WERI-Rb-1 (cell line): ENCODE measurements around the gene DNAI4.
"Not testable (repeated sequence)": the region's sequence is repeated elsewhere in the genome, so short reads cannot be mapped to it uniquely, and the experiment has no call there.

Source experiments
- DNase-seq: peaks from one replicate; pipeline ENCODE4 v3.0.0-alpha.2; 2020
- H3K27ac ChIP-seq: fragments of 250-450 bp; sonication (Bioruptor Pico); 2 replicates; pipeline ENCODE4 v1.5.1; 2020; ENCODE audit warnings: mild to moderate bottlenecking, moderate library complexity
- H3K27me3 ChIP-seq: fragments of 250-450 bp; sonication (Bioruptor Pico); 2 replicates; pipeline ENCODE4 v1.5.1; 2021; ENCODE audit warnings: mild to moderate bottlenecking, low read depth, moderate library complexity; ENCODE audit not compliant: insufficient read depth, severe bottlenecking
- H3K36me3 ChIP-seq: fragments of 250-450 bp; sonication (Bioruptor Pico); 2 replicates; pipeline ENCODE4 v1.5.1; 2020; ENCODE audit warnings: mild to moderate bottlenecking, moderate library complexity
- H3K4me3 ChIP-seq: 2 replicates; pipeline ENCODE4 v1.5.1; 2011; ENCODE audit warnings: low read depth, mild to moderate bottlenecking, control low read depth, low read length
- H3K9me3 ChIP-seq: fragments of 250-450 bp; sonication (Bioruptor Pico); 2 replicates; pipeline ENCODE4 v1.5.1; 2021; ENCODE audit warnings: mild to moderate bottlenecking, moderate library complexity; ENCODE audit not compliant: severe bottlenecking
- CTCF ChIP-seq: IDR thresholded peaks from 2 replicates; pipeline ENCODE4 v1.5.1; 2011; ENCODE audit warnings: low read depth, mild to moderate bottlenecking, control low read depth, inconsistent platforms, low read length

The DNAI4 gene

DNA sequence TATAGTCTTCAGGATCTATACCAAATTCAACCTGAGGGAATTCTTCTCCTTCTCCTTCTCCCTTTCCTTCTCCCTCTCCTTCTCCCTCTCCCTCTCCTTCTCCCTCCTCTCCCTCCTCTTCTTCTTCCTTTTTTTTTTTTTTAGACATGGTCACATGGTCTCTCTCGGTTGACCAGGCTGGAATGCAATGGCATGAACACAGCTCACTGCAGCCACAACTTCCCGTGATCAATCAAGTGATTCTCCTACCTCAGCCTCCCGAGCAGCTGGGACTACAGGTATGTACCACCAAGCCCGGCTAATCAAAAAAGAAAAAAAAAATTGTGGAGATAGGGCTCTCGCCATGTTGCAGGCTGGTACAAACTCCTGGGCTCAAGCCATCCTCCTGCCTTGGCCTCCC lies 51.5 kb downstream of the DNAI4 start:
- H3K27me3 ChIP-seq: no peaks in the 10 kb centered on the region
- TF ChIP-seq CTCF: no peak
- no peaks in the 10 kb centered on the region for H3K9me3 ChIP-seq
- no peak overlapping the region for H3K4me3 ChIP-seq
- no peak overlapping the region for H3K27ac ChIP-seq
- no peak for DNase-seq
- no peaks in the 10 kb centered on the region for H3K36me3 ChIP-seq

- DNase-seq, H3K9me3 ChIP-seq, H3K27me3 ChIP-seq, H3K27ac ChIP-seq, H3K36me3 ChIP-seq, H3K4me3 ChIP-seq: not testable (repeated sequence)
These were observed 52.6 kb downstream of the DNAI4 start for GRCh38 chr1:66872024-66872423.

DNA sequence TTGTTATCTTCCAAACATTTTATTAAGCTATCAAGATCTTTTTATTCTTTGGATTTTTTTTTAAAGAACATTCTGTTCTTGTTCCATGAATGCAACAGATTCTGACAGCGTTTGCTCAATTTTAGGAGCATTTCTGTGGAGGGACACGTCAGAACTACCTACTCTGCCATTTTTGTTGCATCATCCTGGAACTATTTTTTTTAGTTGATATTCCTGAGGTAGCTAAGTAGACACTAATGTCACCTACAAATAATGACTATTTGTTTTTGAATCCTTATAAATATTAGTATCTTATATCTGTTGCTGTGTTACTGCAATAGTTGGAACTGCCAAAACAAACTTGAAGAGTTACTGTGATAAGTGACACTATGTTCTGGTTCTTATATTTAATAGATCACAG lies 57.2 kb downstream of the DNAI4 start:
- Histone ChIP-seq H3K4me3 (no peak overlapping the region), H3K27me3 (no peaks in the 10 kb centered on the region), H3K36me3 (no peaks in the 10 kb centered on the region), H3K9me3 (no peaks in the 10 kb centered on the region), H3K27ac (no peak overlapping the region)
- DNase-seq: no peak
- TF ChIP-seq CTCF: no peak

GRCh38 chr1:66860529-66860928 lies 64.1 kb downstream of the DNAI4 start:
- no peak for TF ChIP-seq CTCF

GRCh38 chr1:66853379-66853778 lies 71.3 kb downstream of the DNAI4 start:
- Histone ChIP-seq H3K36me3 (no peaks in the 10 kb centered on the region), H3K27ac (no peak overlapping the region), H3K9me3 (no peaks in the 10 kb centered on the region), H3K27me3 (no peaks in the 10 kb centered on the region), H3K4me3 (no peak overlapping the region)
- TF ChIP-seq CTCF: no peak
- DNase-seq: no peak

More at GRCh38 chr1:66860529-66860928, 64.1 kb downstream of the DNAI4 start:
- H3K4me3 ChIP-seq: no peak overlapping the region
- no peaks in the 10 kb centered on the region for H3K36me3 ChIP-seq
- DNase-seq: no peak
- H3K27me3 ChIP-seq: no peaks in the 10 kb centered on the region
- H3K9me3 ChIP-seq: no peaks in the 10 kb centered on the region
- no peak overlapping the region for H3K27ac ChIP-seq

GRCh38 chr1:66852870-66853269 lies 71.8 kb downstream of the DNAI4 start:
- no peak for DNase-seq
- Histone ChIP-seq H3K36me3 (no peaks in the 10 kb centered on the region), H3K27ac (no peak overlapping the region), H3K9me3 (no peaks in the 10 kb centered on the region), H3K27me3 (no peaks in the 10 kb centered on the region), H3K4me3 (no peak overlapping the region)
- no peak for TF ChIP-seq CTCF
